PC-3 (cell line): ENCODE measurements around the gene TEDDM1. TPM values are rescaled to one million over a fixed set of nuclear protein-coding genes. Genes with fewer than 3 reads are reported as not detected.

Experiments
- ATAC-seq: fragments of 200-7000 bp; cut with Tn5 transposase; 2 replicates; pipeline ENCODE4 v1.9.1; 2020; ENCODE audit warnings: mild to moderate bottlenecking, moderate library complexity
- BruUV-seq: library from RNA; stranded (reverse); fragments of 400-500 nt; replicated peaks from 2 replicates; lab custom pipeline; 2021; lab: Mats Ljungman, UMichigan
- CTCF ChIA-PET: fragments of 300-600 bp; sonication (Branson Sonifier 250); formaldehyde crosslinking; loops from one replicate; lab custom pipeline; 2022; ENCODE audit warnings: antibody characterized with exemption; lab: Charles Lee
- POLR2A ChIA-PET: fragments of 300-600 bp; sonication (Branson Sonifier 250); formaldehyde crosslinking; loops from one replicate; lab custom pipeline; 2022; ENCODE audit warnings: antibody characterized with exemption; ENCODE audit not compliant: unreplicated experiment; lab: Charles Lee
- DNase-seq: peaks from one replicate; pipeline ENCODE4 v3.0.0-alpha.2; 2015
- H2AFZ ChIP-seq: fragments of 300-600 bp; sonication (generic); 2 replicates; pipeline ENCODE4 v1.6.0; 2016; ENCODE audit warnings: antibody characterized with exemption, low read length
- H3F3A ChIP-seq: fragments of 300-600 bp; sonication (generic); one replicate; pipeline ENCODE4 v1.6.0; 2017; ENCODE audit warnings: antibody characterized with exemption, low read length, control low read depth, mild to moderate bottlenecking; ENCODE audit not compliant: unreplicated experiment
- H3K27ac ChIP-seq: fragments of 300-600 bp; sonication (generic); 2 replicates; pipeline ENCODE4 v1.5.1; 2016; ENCODE audit warnings: mild to moderate bottlenecking, low read length
- H3K27me3 ChIP-seq: fragments of 300-600 bp; sonication (generic); 2 replicates; pipeline ENCODE4 v1.6.1; 2016; ENCODE audit warnings: low read length, mixed read lengths
- H3K36me3 ChIP-seq: fragments of 300-600 bp; sonication (generic); 2 replicates; pipeline ENCODE4 v1.6.1; 2016; ENCODE audit warnings: low read depth, mixed run types, low read length, mixed read lengths
- H3K4me1 ChIP-seq: fragments of 300-600 bp; sonication (generic); 2 replicates; pipeline ENCODE4 v1.5.1; 2016; ENCODE audit warnings: low read length; ENCODE audit not compliant: insufficient read depth
- H3K4me2 ChIP-seq: fragments of 300-600 bp; sonication (generic); 2 replicates; pipeline ENCODE4 v1.6.0; 2016; ENCODE audit warnings: low read length
- H3K4me3 ChIP-seq: fragments of 300-600 bp; sonication (generic); 2 replicates; pipeline ENCODE4 v1.5.1; 2016; ENCODE audit warnings: mild to moderate bottlenecking, low read length, mixed read lengths
- H3K79me2 ChIP-seq: fragments of 300-600 bp; sonication (generic); 2 replicates; pipeline ENCODE4 v1.6.1; 2017; ENCODE audit warnings: low read length, mixed read lengths
- H3K9ac ChIP-seq: fragments of 300-600 bp; sonication (generic); 2 replicates; pipeline ENCODE4 v1.6.0; 2016; ENCODE audit warnings: mild to moderate bottlenecking, low read length
- H3K9me2 ChIP-seq: fragments of 300-600 bp; sonication (generic); replicated peaks from 2 replicates; pipeline ENCODE4 v1.6.1; 2016; ENCODE audit warnings: mixed run types, low read length, mixed read lengths
- H3K9me3 ChIP-seq: fragments of 300-600 bp; sonication (generic); 2 replicates; pipeline ENCODE4 v1.6.1; 2016; ENCODE audit warnings: low read length, mixed read lengths
- H4K20me1 ChIP-seq: fragments of 300-600 bp; sonication (generic); 2 replicates; pipeline ENCODE4 v1.6.1; 2016; ENCODE audit warnings: low read length, mixed read lengths
- CTCF ChIP-seq: fragments of 300-600 bp; sonication (generic); conservative IDR thresholded peaks from 2 replicates; pipeline ENCODE4 v1.5.1; 2017; ENCODE audit warnings: antibody characterized with exemption, low read depth, mild to moderate bottlenecking, low read length
- EZH2 ChIP-seq: fragments of 300-600 bp; sonication (generic); IDR thresholded peaks from one replicate; pipeline ENCODE4 v1.6.1; 2017; ENCODE audit warnings: antibody characterized with exemption, mild to moderate bottlenecking, low read length; ENCODE audit not compliant: unreplicated experiment
- EZH2phosphoT487 ChIP-seq: fragments of 300-600 bp; sonication (generic); IDR thresholded peaks from 2 replicates; pipeline ENCODE4 v1.6.1; 2018; ENCODE audit warnings: mild to moderate bottlenecking, antibody characterized with exemption, low read length, borderline replicate concordance
- intact Hi-C: fragments of 100-400 bp; cut with micrococcal nuclease; formaldehyde crosslinking; loops from 2 replicates; pipeline ENCODE4 v1.9.0; 2023
- total RNA-seq: library from RNA; depleted of rRNA; stranded (reverse); fragments of >200 nt; gene quantifications from 2 replicates; pipeline ENCODE4 v1.2.3, GENCODE V29; 2014

The TEDDM1 gene
- total RNA-seq, 1 experiment from 2014 or later: not detected

- Histone ChIP-seq H3K27ac (no peak overlapping the region), H3K4me1 (no peaks in the 10 kb centered on the region), H4K20me1 (no peaks in the 10 kb centered on the region), H3K9ac (no peak overlapping the region), H3K79me2 (no peaks in the 10 kb centered on the region), H3K27me3 (peaks cover 21% of the 10 kb centered on the region), H3K4me3 (no peak overlapping the region), H3K9me3 (no peaks in the 10 kb centered on the region), H2AFZ (no peak overlapping the region), H3F3A (no peaks in the 10 kb centered on the region), H3K4me2 (no peak overlapping the region), H3K36me3 (no peaks in the 10 kb centered on the region), H3K9me2 (no peaks in the 10 kb centered on the region)
- no peak for ATAC-seq
- no peak for TF ChIP-seq EZH2phosphoT487
- TF ChIP-seq CTCF: no peak
- TF ChIP-seq EZH2: no peak
- no peak for DNase-seq
- BruUV-seq: no TSS peak
- POLR2A ChIA-PET: no interaction called here
- CTCF ChIA-PET: interaction anchor here (0.6 kb wide), 1 partner anchor 31 kb away, joined by 5 read pairs; no protein-coding TSS in a partner anchor
- intact Hi-C loops: no loop called here
Measured at GRCh38 chr1:182413486-182413885, 13.0 kb upstream of the TEDDM1 start.

GRCh38 chr1:182410620-182411273 is 10.3 kb upstream of the TEDDM1 start:
- BruUV-seq: no TSS peak
- no peaks in the 10 kb centered on the region for H3K9me3 ChIP-seq
- H3K4me1 ChIP-seq: no peaks in the 10 kb centered on the region
- H3K9me2 ChIP-seq: no peaks in the 10 kb centered on the region
- H4K20me1 ChIP-seq: no peaks in the 10 kb centered on the region
- no peaks in the 10 kb centered on the region for H3K36me3 ChIP-seq
- no peak overlapping the region for H3K9ac ChIP-seq
- no peaks in the 10 kb centered on the region for H3F3A ChIP-seq
- POLR2A ChIA-PET: no interaction called here
- intact Hi-C loops: no loop called here
- no peak for DNase-seq
- CTCF ChIA-PET: no interaction called here
- no peak overlapping the region for H3K27ac ChIP-seq
- no peaks in the 10 kb centered on the region for H3K79me2 ChIP-seq
- peaks cover 4% of the 10 kb centered on the region; the same call in 1 of the 2 replicates for H3K27me3 ChIP-seq
- no peak for ATAC-seq
- no peak overlapping the region for H3K4me2 ChIP-seq
- TF ChIP-seq EZH2: no peak
- no peak for TF ChIP-seq EZH2phosphoT487
- TF ChIP-seq CTCF: no peak
- no peak overlapping the region for H3K4me3 ChIP-seq
- no peak overlapping the region for H2AFZ ChIP-seq

- Histone ChIP-seq H4K20me1 (no peaks in the 10 kb centered on the region), H2AFZ (no peak overlapping the region), H3K9ac (no peak overlapping the region), H3K9me3 (no peaks in the 10 kb centered on the region), H3K4me1 (no peaks in the 10 kb centered on the region), H3K4me3 (no peak overlapping the region), H3K27me3 (peaks cover 4% of the 10 kb centered on the region; the same call in 1 of the 2 replicates), H3K36me3 (no peaks in the 10 kb centered on the region), H3K27ac (no peak overlapping the region), H3K9me2 (no peaks in the 10 kb centered on the region), H3F3A (no peaks in the 10 kb centered on the region), H3K79me2 (no peaks in the 10 kb centered on the region), H3K4me2 (no peak overlapping the region)
- DNase-seq (no peak), ATAC-seq (no peak)
- no TSS peak for BruUV-seq
- ChIA-PET POLR2A (no interaction called here), CTCF (no interaction called here)
- intact Hi-C loops: no loop called here
- no peak for TF ChIP-seq EZH2phosphoT487
- no peak for TF ChIP-seq EZH2
- no peak for TF ChIP-seq CTCF
Measured at GRCh38 chr1:182410138-182410537, 9.7 kb upstream of the TEDDM1 start.
